ENCODE data around the gene OTUD7B.
"Not testable (repeated sequence)": the region's sequence is repeated elsewhere in the genome, so short reads cannot be mapped to it uniquely, and the experiment has no call there.

DNA sequence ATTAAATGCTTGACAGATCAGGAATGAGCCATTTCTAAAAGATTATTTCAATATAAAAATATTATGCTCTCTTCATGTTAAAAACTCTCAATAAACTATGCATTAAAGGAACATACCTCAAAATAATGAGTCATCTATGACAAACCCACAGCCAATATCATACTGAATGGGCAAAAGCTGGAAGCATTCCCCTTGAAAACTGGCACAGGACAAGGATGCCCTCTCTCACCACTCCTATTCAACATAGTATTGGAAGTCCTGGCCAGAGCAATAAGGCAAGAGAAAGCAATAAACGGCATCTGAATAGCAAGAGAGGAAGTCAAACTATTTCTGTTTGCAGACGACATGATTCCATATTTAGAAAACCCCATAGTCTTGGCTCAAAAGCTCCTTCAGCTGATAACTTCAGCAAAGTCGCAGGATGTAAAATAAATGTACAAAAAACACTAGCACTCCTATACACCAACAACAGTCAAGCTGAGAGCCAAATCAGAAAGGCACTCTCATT lies 41.4 kb upstream of the OTUD7B start:
- TF ChIP-seq CTCF (conservative IDR thresholded peaks at IDR 0.05; ENCODE audit: low read length); EZH2phosphoT487 (IDR thresholded peaks at IDR 0.05; ENCODE audit: borderline replicate concordance): not testable (repeated sequence)

All from Loucy (cell line).